Measurements from ENCODE around the gene FGF18. TPM values are rescaled to one million over a fixed set of nuclear protein-coding genes. Genes with fewer than 3 reads are reported as not detected.
A peak's percentile ranks its signal among the peaks of the same experiment; 100 is the strongest.
"Not testable (repeated sequence)": the region's sequence is repeated elsewhere in the genome, so short reads cannot be mapped to it uniquely, and the experiment has no call there.

Gene FGF18
- total RNA-seq, 1 donor from 2014 or later: 2.4 TPM

GRCh38 chr5:171492781-171493180 lies 73.3 kb downstream of the FGF18 start:
- Mint-ChIP-seq H3K4me3 (no peak overlapping the region), H3K9me3 (no peaks in the 10 kb centered on the region), H3K27me3 (ENCODE audit: low read depth) (no peaks in the 10 kb centered on the region), H3K4me1 (peaks cover 27% of the 10 kb centered on the region), H3K36me3 (ENCODE audit: low read depth) (no peaks in the 10 kb centered on the region), H3K27ac (ENCODE audit: unreplicated experiment) (peak overlapping the region; percentile 50)
- TF ChIP-seq CTCF (conservative IDR thresholded peaks at IDR 0.05): no peak
- no peak for DNase-seq (ENCODE audit: low read depth, low spot score)

- Mint-ChIP-seq H3K27me3 (ENCODE audit: low read depth) (no peaks in the 10 kb centered on the region), H3K4me3 (peak overlapping the region; percentile 59)
- DNase-seq (ENCODE audit: low read depth, low spot score): no peak
These were observed 74.4 kb downstream of the FGF18 start for GRCh38 chr5:171493646-171494393.

GRCh38 chr5:171494452-171495121 lies 75.1 kb downstream of the FGF18 start:
- peak; percentile 51 for DNase-seq (ENCODE audit: low read depth, low spot score)
- Mint-ChIP-seq H3K36me3 (ENCODE audit: low read depth) (no peaks in the 10 kb centered on the region), H3K27ac (ENCODE audit: unreplicated experiment) (peak overlapping the region; percentile 93), H3K27me3 (ENCODE audit: low read depth) (no peaks in the 10 kb centered on the region), H3K4me3 (peak overlapping the region; percentile 59), H3K4me1 (peaks cover 27% of the 10 kb centered on the region), H3K9me3 (no peaks in the 10 kb centered on the region)
- TF ChIP-seq CTCF (conservative IDR thresholded peaks at IDR 0.05): no peak

More at GRCh38 chr5:171493646-171494393, 74.4 kb downstream of the FGF18 start:
- peak overlapping the region; percentile 93 for H3K27ac Mint-ChIP-seq (ENCODE audit: unreplicated experiment)
- no peaks in the 10 kb centered on the region for H3K9me3 Mint-ChIP-seq
- no peak for TF ChIP-seq CTCF (conservative IDR thresholded peaks at IDR 0.05)
- H3K4me1 Mint-ChIP-seq: peaks cover 27% of the 10 kb centered on the region
- H3K36me3 Mint-ChIP-seq (ENCODE audit: low read depth): no peaks in the 10 kb centered on the region

- DNase-seq (ENCODE audit: low read depth, low spot score): no peak
- peak overlapping the region; percentile 93 for H3K27ac Mint-ChIP-seq (ENCODE audit: unreplicated experiment)
- H3K36me3 Mint-ChIP-seq (ENCODE audit: low read depth): no peaks in the 10 kb centered on the region
- H3K4me3 Mint-ChIP-seq: no peak overlapping the region
- no peak for TF ChIP-seq CTCF (conservative IDR thresholded peaks at IDR 0.05)
- no peaks in the 10 kb centered on the region for H3K9me3 Mint-ChIP-seq
- H3K27me3 Mint-ChIP-seq (ENCODE audit: low read depth): no peaks in the 10 kb centered on the region
- H3K4me1 Mint-ChIP-seq: peaks cover 27% of the 10 kb centered on the region
These were observed 75.8 kb downstream of the FGF18 start for GRCh38 chr5:171495122-171495700.

- no peak for TF ChIP-seq CTCF (conservative IDR thresholded peaks at IDR 0.05)
- H3K4me3 Mint-ChIP-seq: no peak overlapping the region
- H3K9me3 Mint-ChIP-seq: no peaks in the 10 kb centered on the region
- no peaks in the 10 kb centered on the region for H3K27me3 Mint-ChIP-seq (ENCODE audit: low read depth)
- DNase-seq (ENCODE audit: low read depth, low spot score): no peak
- peaks cover 27% of the 10 kb centered on the region for H3K4me1 Mint-ChIP-seq
- H3K36me3 Mint-ChIP-seq (ENCODE audit: low read depth): no peaks in the 10 kb centered on the region
- H3K27ac Mint-ChIP-seq (ENCODE audit: unreplicated experiment): peak overlapping the region; percentile 67
These were observed 77.0 kb downstream of the FGF18 start for GRCh38 chr5:171496456-171496855.

- H3K36me3 Mint-ChIP-seq (ENCODE audit: low read depth); H3K4me3 Mint-ChIP-seq; H3K27ac Mint-ChIP-seq (ENCODE audit: unreplicated experiment): not testable (repeated sequence)
These were observed 78.0 kb downstream of the FGF18 start for GRCh38 chr5:171497494-171497893.

More at GRCh38 chr5:171497494-171497893, 78.0 kb downstream of the FGF18 start:
- not testable (repeated sequence) for H3K9me3 Mint-ChIP-seq; DNase-seq (ENCODE audit: low read depth, low spot score); H3K27me3 Mint-ChIP-seq (ENCODE audit: low read depth)
- peaks cover 27% of the 10 kb centered on the region for H3K4me1 Mint-ChIP-seq

Measured in neural crest cell (in vitro differentiated cells).